Activated CD4-positive, alpha-beta memory T cell treated with anti-CD3 and anti-CD28 coated beads for 36 hours (primary cell): ENCODE data around the gene SIAE. TPM values are rescaled to one million over a fixed set of nuclear protein-coding genes. Genes with fewer than 3 reads are reported as not detected.

Source experiments
- CTCF ChIA-PET: fragments of 350-600 bp; sonication (Branson Sonifier 250); formaldehyde crosslinking; loops from one replicate; lab custom pipeline; 2021; ENCODE audit warnings: antibody characterized with exemption, inconsistent platforms; lab: Charles Lee
- POLR2A ChIA-PET: fragments of 350-600 bp; sonication (Branson Sonifier 250); formaldehyde crosslinking; loops from one replicate; lab custom pipeline; 2021; ENCODE audit warnings: antibody characterized with exemption; lab: Charles Lee
- DNase-seq: peaks from one replicate; pipeline ENCODE4 v3.0.0-alpha.2; 2020
- H3K27ac Mint-ChIP-seq: one replicate; pipeline ENCODE4 v1.8.0; 2021; ENCODE audit warnings: mixed read lengths
- H3K27me3 Mint-ChIP-seq: one replicate; pipeline ENCODE4 v1.8.0; 2021; ENCODE audit warnings: mixed read lengths
- H3K36me3 Mint-ChIP-seq: one replicate; pipeline ENCODE4 v1.8.0; 2021; ENCODE audit warnings: mixed read lengths
- H3K4me1 Mint-ChIP-seq: one replicate; pipeline ENCODE4 v1.8.0; 2021; ENCODE audit warnings: low read depth, mixed read lengths
- H3K4me3 Mint-ChIP-seq: one replicate; pipeline ENCODE4 v1.8.0; 2021; ENCODE audit warnings: mild to moderate bottlenecking, mixed read lengths
- H3K9me3 Mint-ChIP-seq: one replicate; pipeline ENCODE4 v1.8.0; 2021; ENCODE audit warnings: mixed read lengths
- intact Hi-C: fragments of 100-400 bp; cut with micrococcal nuclease; formaldehyde crosslinking; loops from one replicate; pipeline ENCODE4 v1.15.1; 2023
- total RNA-seq, 2 experiments: library from RNA; stranded (reverse); gene quantifications; one replicate each; pipeline ENCODE4 v1.2.3, GENCODE V29; 2021

The SIAE gene
- total RNA-seq, 2 experiments from 2014 or later = 11.8 to 12.1 TPM

- DNase-seq = no peak
- H3K9me3 Mint-ChIP-seq = no peaks in the 10 kb centered on the region
- no peak overlapping the region for H3K4me3 Mint-ChIP-seq
- no peaks in the 10 kb centered on the region for H3K4me1 Mint-ChIP-seq
- ChIA-PET CTCF (interaction anchor here (0.6 to 1.9 kb wide), 5 partner anchors 102 to 449 kb away, joined by 3 to 7 read pairs (median 3); no protein-coding TSS in a partner anchor), POLR2A (no interaction called here)
- no peaks in the 10 kb centered on the region for H3K27me3 Mint-ChIP-seq
- H3K36me3 Mint-ChIP-seq = no peaks in the 10 kb centered on the region
- intact Hi-C loops = no loop called here
- no peak overlapping the region for H3K27ac Mint-ChIP-seq
Measured at GRCh38 chr11:124662106-124662505, 11.4 kb downstream of the SIAE start.

DNA sequence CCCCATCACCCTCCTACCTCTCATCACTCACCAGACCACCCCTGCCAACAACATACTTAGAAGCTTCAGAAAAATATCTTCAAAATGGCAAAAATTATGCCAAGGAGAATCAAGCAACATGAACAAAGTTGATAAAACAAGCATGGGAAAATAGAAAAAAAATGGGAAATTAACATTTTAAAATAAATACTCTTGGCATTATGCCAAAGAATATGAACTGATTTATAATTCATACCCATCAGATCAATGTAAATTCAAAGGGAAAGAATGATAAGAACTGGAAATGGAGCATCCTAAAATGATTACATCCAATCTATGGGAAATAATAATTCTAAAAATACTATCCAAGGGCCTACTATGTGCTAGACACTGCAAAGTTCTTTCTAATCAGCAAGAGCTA is 12.0 kb downstream of the SIAE start:
- ChIA-PET POLR2A (no interaction called here), CTCF (interaction anchor here (0.7 to 2.7 kb wide), 4 partner anchors 8 to 177 kb away, joined by 3 to 15 read pairs (median 4); no protein-coding TSS in a partner anchor)
- Mint-ChIP-seq H3K9me3 (no peaks in the 10 kb centered on the region), H3K27ac (no peak overlapping the region), H3K4me3 (no peak overlapping the region), H3K27me3 (no peaks in the 10 kb centered on the region), H3K4me1 (no peaks in the 10 kb centered on the region), H3K36me3 (no peaks in the 10 kb centered on the region)
- no peak for DNase-seq
- intact Hi-C loops = no loop called here

DNA sequence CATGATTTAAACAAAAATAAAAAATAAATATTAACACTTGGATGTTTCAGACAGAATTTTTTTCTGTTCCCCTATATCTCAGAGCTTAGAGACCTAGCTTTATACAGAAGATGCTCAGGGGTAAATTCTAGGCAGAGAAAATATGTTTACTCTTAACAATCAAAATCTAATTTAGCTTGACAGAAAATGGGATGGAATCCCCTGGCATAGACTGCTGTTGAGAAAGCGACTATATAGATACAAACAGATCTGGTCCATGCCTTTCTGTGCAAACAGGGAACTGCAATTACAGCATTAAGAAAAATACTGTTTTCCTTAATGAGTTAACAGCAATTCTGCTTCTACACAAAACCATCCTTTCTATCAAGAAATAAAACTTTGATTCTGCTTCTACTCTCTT is 14.6 kb downstream of the SIAE start:
- Mint-ChIP-seq H3K9me3 (no peaks in the 10 kb centered on the region), H3K36me3 (no peaks in the 10 kb centered on the region), H3K27ac (no peak overlapping the region), H3K27me3 (no peaks in the 10 kb centered on the region), H3K4me3 (no peak overlapping the region), H3K4me1 (no peaks in the 10 kb centered on the region)
- intact Hi-C loops = no loop called here
- CTCF ChIA-PET = interaction anchor here (1.1 to 2.7 kb wide), 3 partner anchors 10 to 104 kb away, joined by 3 to 15 read pairs (median 5); no protein-coding TSS in a partner anchor
- POLR2A ChIA-PET = no interaction called here
- no peak for DNase-seq

- H3K27me3 Mint-ChIP-seq = no peaks in the 10 kb centered on the region
- H3K4me1 Mint-ChIP-seq = no peaks in the 10 kb centered on the region
- CTCF ChIA-PET = interaction anchor here (1.1 to 1.8 kb wide), 2 partner anchors 14 to 105 kb away, joined by 3 to 5 read pairs; no protein-coding TSS in a partner anchor
- H3K9me3 Mint-ChIP-seq = no peaks in the 10 kb centered on the region
- intact Hi-C loops = no loop called here
- DNase-seq = no peak
- H3K27ac Mint-ChIP-seq = no peak overlapping the region
- no peak overlapping the region for H3K4me3 Mint-ChIP-seq
- POLR2A ChIA-PET = no interaction called here
- H3K36me3 Mint-ChIP-seq = no peaks in the 10 kb centered on the region
Measured at GRCh38 chr11:124658501-124658900, 15.0 kb downstream of the SIAE start.

- intact Hi-C loops = no loop called here
- ChIA-PET POLR2A (no interaction called here), CTCF (interaction anchor here (0.9 to 1.7 kb wide), 2 partner anchors 12 to 136 kb away, joined by 3 to 6 read pairs; no protein-coding TSS in a partner anchor)
Measured at GRCh38 chr11:124657904-124658303, 15.6 kb downstream of the SIAE start.

DNA sequence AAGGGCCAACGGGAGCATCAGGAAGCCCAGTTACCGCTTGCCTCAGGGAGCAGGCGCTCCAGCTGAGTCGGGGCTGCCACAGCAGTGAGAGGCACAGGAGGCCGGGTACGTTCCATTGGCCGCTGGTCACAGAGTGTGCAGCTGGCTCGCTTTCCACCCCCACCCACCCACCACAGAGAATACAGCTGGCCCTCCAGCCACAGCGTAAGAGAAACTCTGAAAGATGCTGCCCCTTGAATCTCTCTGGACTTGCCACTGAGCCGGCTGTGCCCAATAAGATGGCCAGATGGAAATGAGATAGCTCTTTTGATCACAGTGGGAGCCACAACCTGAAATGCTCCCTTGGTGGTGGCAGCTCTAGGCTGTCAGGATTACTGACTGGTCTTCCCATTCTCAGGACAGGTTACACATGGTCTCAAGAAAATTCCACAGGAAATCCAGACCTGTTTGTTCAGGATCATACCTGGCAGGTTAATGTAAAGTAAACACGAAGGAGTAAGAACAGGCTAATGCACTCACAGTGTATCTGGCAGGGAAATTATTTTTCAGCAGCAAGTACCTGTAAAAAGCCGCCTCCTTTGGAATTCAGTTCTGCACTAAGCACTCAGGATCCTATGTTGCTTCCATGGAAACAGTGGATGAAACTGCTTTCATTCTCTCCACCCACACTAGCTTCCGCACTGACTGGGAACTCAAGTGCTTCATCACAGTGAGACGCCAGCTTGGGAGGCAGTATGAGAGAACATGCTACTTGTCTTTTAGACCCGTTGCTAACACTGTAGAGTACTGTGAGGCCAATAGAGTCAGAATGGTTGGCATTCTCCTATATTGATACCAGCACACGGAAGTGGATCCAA is 16.5 kb downstream of the SIAE start:
- POLR2A ChIA-PET = no interaction called here
- no peak overlapping the region for H3K27ac Mint-ChIP-seq

More at GRCh38 chr11:124657904-124658303, 15.6 kb downstream of the SIAE start:
- H3K9me3 Mint-ChIP-seq = no peaks in the 10 kb centered on the region
- H3K36me3 Mint-ChIP-seq = peaks cover 1% of the 10 kb centered on the region
- no peak for DNase-seq
- H3K27ac Mint-ChIP-seq = no peak overlapping the region
- no peaks in the 10 kb centered on the region for H3K4me1 Mint-ChIP-seq
- H3K4me3 Mint-ChIP-seq = no peak overlapping the region
- no peaks in the 10 kb centered on the region for H3K27me3 Mint-ChIP-seq

GRCh38 chr11:124648610-124649009 is 24.9 kb downstream of the SIAE start:
- H3K27me3 Mint-ChIP-seq = no peaks in the 10 kb centered on the region
- no peak overlapping the region for H3K27ac Mint-ChIP-seq
- intact Hi-C loops = no loop called here
- no peak overlapping the region for H3K4me3 Mint-ChIP-seq
- H3K9me3 Mint-ChIP-seq = no peaks in the 10 kb centered on the region
- ChIA-PET POLR2A (no interaction called here), CTCF (interaction anchor here (0.6 to 1.4 kb wide), 3 partner anchors 9 to 228 kb away, joined by 3 read pairs; no protein-coding TSS in a partner anchor)
- peaks cover 2% of the 10 kb centered on the region for H3K4me1 Mint-ChIP-seq
- peaks cover 3% of the 10 kb centered on the region for H3K36me3 Mint-ChIP-seq
- no peak for DNase-seq

More for the DNA sequence above, 16.5 kb downstream of the SIAE start:
- Mint-ChIP-seq H3K4me3 (no peak overlapping the region), H3K27me3 (no peaks in the 10 kb centered on the region), H3K4me1 (no peaks in the 10 kb centered on the region), H3K9me3 (no peaks in the 10 kb centered on the region), H3K36me3 (peaks cover 3% of the 10 kb centered on the region)
- no peak for DNase-seq
- CTCF ChIA-PET = interaction anchor here (0.9 to 1.7 kb wide), 2 partner anchors 13 to 136 kb away, joined by 3 to 6 read pairs; no protein-coding TSS in a partner anchor
- intact Hi-C loops = no loop called here

GRCh38 chr11:124646148-124646547 is 27.4 kb downstream of the SIAE start:
- DNase-seq = no peak
- H3K27me3 Mint-ChIP-seq = no peaks in the 10 kb centered on the region
- H3K9me3 Mint-ChIP-seq = no peaks in the 10 kb centered on the region
- H3K36me3 Mint-ChIP-seq = peaks cover 2% of the 10 kb centered on the region
- ChIA-PET CTCF (interaction anchor here (0.7 to 1.2 kb wide), 2 partner anchors 191 to 505 kb away, joined by 3 read pairs; no protein-coding TSS in a partner anchor), POLR2A (no interaction called here)
- intact Hi-C loops = no loop called here
- no peak overlapping the region for H3K4me3 Mint-ChIP-seq
- H3K4me1 Mint-ChIP-seq = peaks cover 2% of the 10 kb centered on the region
- no peak overlapping the region for H3K27ac Mint-ChIP-seq

GRCh38 chr11:124644426-124645280 is 28.9 kb downstream of the SIAE start:
- Mint-ChIP-seq H3K27me3 (no peaks in the 10 kb centered on the region), H3K27ac (no peak overlapping the region), H3K36me3 (peaks cover 2% of the 10 kb centered on the region), H3K9me3 (no peaks in the 10 kb centered on the region), H3K4me1 (peaks cover 2% of the 10 kb centered on the region), H3K4me3 (no peak overlapping the region)
- peak; percentile 38 for DNase-seq
- intact Hi-C loops = loop anchor here (1.0 kb wide), 2 partner anchors 119 to 193 kb away; no protein-coding TSS in a partner anchor
- ChIA-PET POLR2A (no interaction called here), CTCF (interaction anchor here (0.8 to 2.8 kb wide), 10 partner anchors 13 to 221 kb away, joined by 3 to 23 read pairs (median 7); no protein-coding TSS in a partner anchor)

DNA sequence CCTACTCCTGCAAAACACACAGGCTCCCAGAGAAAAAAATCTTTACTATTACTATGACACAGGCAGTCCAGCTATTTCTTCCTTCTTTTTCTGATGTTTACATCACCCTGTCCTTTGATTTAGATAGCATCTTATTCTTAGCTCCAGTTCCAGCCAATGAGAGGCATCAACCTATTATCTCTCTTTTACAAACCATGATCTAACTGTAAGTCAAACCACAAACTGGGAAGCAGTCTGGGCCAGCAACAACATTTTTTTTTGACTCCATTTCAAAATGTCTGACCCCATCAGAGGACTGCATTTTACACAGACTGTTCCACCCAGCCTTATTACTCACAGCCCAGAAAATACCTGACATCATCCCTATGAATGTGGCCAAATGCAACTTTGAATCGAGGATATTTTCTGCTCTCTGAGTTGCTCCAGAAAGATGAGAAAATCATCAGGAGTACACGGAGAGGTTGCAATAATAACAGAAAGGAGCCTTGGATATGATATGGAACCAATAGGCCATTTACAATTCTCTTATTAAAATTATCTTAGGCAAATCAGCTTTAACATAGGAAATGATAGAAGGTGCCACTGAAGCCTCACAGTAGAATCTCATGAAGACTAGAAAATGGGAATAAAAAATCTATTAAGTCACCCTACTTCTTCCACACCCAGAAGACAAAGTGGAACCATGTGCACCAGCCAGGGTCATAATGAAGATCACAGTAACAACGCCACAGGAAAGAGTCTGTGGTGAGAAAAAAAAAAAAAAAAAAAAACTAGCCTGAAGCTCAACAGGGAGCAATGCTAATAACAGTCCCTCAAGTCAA is 29.7 kb downstream of the SIAE start:
- ChIA-PET POLR2A (no interaction called here), CTCF (interaction anchor here (0.7 to 2.8 kb wide), 11 partner anchors 12 to 194 kb away, joined by 3 to 23 read pairs (median 4); partner anchors contain the start of gene TBRG1)
- Mint-ChIP-seq H3K36me3 (peaks cover 3% of the 10 kb centered on the region), H3K4me3 (no peak overlapping the region), H3K9me3 (no peaks in the 10 kb centered on the region), H3K27ac (no peak overlapping the region), H3K27me3 (no peaks in the 10 kb centered on the region), H3K4me1 (peaks cover 2% of the 10 kb centered on the region)
- intact Hi-C loops = loop anchor here (1.0 kb wide), 2 partner anchors 119 to 193 kb away; no protein-coding TSS in a partner anchor
- no peak for DNase-seq
